Suprapubic skin (tissue), 4 donors: ENCODE measurements around the gene AUTS2.

Experiments used
- EP300 ChIP-seq: sonication (generic); formaldehyde crosslinking; IDR thresholded peaks from one replicate; pipeline ENCODE4 v1.6.1; 2017; ENCODE audit warnings: antibody characterized with exemption
- POLR2A ChIP-seq, 2 donors: fragments of 450-650 bp; IDR thresholded peaks; one replicate each; pipeline ENCODE4 v1.6.1; 2017; ENCODE audit warnings: antibody characterized with exemption in 2 of 2, mild to moderate bottlenecking in 2 of 2, moderate library complexity in 2 of 2
- POLR2AphosphoS5 ChIP-seq, 3 donors: sonication (generic); formaldehyde crosslinking; IDR thresholded peaks; one replicate each; pipeline ENCODE4 v1.6.1; 2017; ENCODE audit warnings: antibody characterized with exemption in 3 of 3
- TF ChIP-seq, protein P1 (sequence below), 2 donors: fragments of 200-600 bp in 1 of 2; fragments of 450-650 bp in 1 of 2; sonication (generic) in 1 of 2; IDR thresholded peaks; one replicate each; pipeline ENCODE4 v1.5.1; 2016 to 2019; ENCODE audit warnings: antibody characterized with exemption in 2 of 2, mild to moderate bottlenecking in 1 of 2, moderate library complexity in 1 of 2

DNA sequence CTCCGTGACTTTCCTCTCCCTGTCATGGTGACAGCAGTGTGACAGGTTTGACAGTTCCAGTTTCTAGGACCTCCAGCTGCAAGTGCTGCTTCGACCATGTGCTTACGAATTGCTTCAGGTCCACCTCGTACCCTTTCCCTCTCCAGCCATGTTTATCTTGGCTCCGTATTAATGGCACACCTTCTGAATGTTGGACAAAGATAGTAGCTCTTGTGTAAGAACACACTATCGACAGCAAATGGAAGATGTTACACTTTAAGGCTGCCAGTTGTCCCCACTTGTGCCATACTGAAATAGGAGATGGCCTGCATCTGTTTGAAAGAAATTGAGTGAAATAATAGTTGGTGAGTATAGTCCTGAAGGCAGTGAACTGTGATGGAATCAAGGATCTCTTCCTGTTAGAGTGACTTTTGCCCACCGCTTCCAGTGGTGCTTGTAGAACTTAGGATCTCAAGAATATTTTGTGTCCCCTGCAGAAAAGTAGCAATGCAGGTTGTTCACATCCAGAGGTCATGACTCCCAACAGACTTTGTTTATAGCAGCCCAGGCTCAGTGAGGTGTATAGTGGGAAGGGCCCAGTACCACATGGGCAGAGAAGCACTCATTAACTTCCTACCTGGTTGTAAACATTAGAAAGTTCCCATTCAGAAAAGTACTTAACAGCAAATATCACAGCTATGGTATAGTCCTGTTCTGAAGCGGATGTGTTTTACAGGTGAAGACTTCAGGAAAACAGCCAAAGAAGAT, 904.0 kb downstream of the AUTS2 start:
- TF ChIP-seq, protein P1, sequence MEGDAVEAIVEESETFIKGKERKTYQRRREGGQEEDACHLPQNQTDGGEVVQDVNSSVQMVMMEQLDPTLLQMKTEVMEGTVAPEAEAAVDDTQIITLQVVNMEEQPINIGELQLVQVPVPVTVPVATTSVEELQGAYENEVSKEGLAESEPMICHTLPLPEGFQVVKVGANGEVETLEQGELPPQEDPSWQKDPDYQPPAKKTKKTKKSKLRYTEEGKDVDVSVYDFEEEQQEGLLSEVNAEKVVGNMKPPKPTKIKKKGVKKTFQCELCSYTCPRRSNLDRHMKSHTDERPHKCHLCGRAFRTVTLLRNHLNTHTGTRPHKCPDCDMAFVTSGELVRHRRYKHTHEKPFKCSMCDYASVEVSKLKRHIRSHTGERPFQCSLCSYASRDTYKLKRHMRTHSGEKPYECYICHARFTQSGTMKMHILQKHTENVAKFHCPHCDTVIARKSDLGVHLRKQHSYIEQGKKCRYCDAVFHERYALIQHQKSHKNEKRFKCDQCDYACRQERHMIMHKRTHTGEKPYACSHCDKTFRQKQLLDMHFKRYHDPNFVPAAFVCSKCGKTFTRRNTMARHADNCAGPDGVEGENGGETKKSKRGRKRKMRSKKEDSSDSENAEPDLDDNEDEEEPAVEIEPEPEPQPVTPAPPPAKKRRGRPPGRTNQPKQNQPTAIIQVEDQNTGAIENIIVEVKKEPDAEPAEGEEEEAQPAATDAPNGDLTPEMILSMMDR (IDR thresholded peaks at IDR 0.05) = no peak
- TF ChIP-seq POLR2AphosphoS5 (IDR thresholded peaks at IDR 0.05) = no peak
- no peak for TF ChIP-seq POLR2A (IDR thresholded peaks at IDR 0.05)
- no peak for TF ChIP-seq EP300
